Measurements from ENCODE around the gene CPEB4. TPM values are rescaled to one million over a fixed set of nuclear protein-coding genes. Genes with fewer than 3 reads are reported as not detected.

The CPEB4 gene
- total and polyA plus RNA-seq, 2 of the 4 experiments (the other 2 are of a cell fraction) = 7.8 to 22.6 TPM

DNA sequence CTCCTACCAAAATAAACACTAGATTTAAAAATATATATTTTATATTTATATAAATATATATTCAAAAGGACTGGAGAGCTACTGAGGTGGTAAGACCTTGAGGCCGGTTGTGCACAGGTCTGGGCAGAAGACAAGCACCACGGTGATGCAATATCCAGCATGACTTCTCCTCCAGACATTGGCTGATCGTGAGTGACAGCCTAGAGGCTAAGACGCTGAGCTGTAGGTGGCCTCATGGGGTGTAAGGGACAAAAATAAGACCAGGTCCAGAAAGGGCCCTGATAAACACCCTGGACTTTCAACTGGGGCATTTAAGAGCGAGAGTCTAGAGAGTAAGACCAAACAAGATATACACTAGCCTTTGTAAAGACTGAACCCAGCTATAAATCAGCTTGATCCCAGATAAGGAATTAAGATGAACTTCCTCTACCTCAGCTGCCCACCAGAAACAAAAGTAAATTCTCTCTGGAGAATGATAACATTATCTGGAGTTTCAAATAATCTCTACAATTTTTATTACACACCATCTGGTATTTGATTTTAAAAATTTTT lies 86.6 kb downstream of the CPEB4 start:
- Histone ChIP-seq H3K18ac (ENCODE audit: low read depth, low read length) (no peak overlapping the region), H3K23ac (ENCODE audit: low read depth, low read length) (no peak overlapping the region), H3K4me1 (ENCODE audit: control insufficient read depth, insufficient read depth, low read length) (peaks cover 6% of the 10 kb centered on the region), H3K9ac (ENCODE audit: low read depth, low read length) (no peak overlapping the region), H4K8ac (ENCODE audit: low read depth in 2 of 2, low read length in 2 of 2) (no peak overlapping the region), H3K79me1 (ENCODE audit: low read depth in 1 of 2, low read length in 2 of 2) (no peaks in the 10 kb centered on the region), H3K36me3 (ENCODE audit: control insufficient read depth, insufficient read depth, low read length) (no peaks in the 10 kb centered on the region), H4K20me1 (ENCODE audit: insufficient read depth, low read length) (no peaks in the 10 kb centered on the region), H4K5ac (ENCODE audit: low read depth, low read length) (no peak overlapping the region), H2BK15ac (ENCODE audit: low read depth, low read length) (no peak overlapping the region), H2BK5ac (ENCODE audit: low read depth, low read length, poor library complexity, severe bottlenecking) (no peak overlapping the region), H2BK20ac (ENCODE audit: low read depth, low read length) (no peak overlapping the region), H3K9me1 (ENCODE audit: insufficient read depth, low read length) (no peaks in the 10 kb centered on the region; the same call in 1 of the 2 replicates), H3K27me3 (ENCODE audit: control insufficient read depth, insufficient read depth, low read length) (no peaks in the 10 kb centered on the region; the same call in none of the 2 replicates), H2BK120ac (ENCODE audit: low read depth, low read length) (no peak overlapping the region), H2AK5ac (ENCODE audit: low read depth, low read length) (no peak overlapping the region), H4K91ac (ENCODE audit: insufficient read depth, low read depth, low read length) (no peak overlapping the region), H3K4me2 (ENCODE audit: low read depth, low read length) (no peak overlapping the region), H3K14ac (replicated peaks; ENCODE audit: low read depth, low read length) (no peak overlapping the region), H3K4ac (ENCODE audit: low read depth, low read length) (no peak overlapping the region), H3K9me3 (ENCODE audit: control insufficient read depth, insufficient read depth, low read length) (no peaks in the 10 kb centered on the region), H3K27ac (ENCODE audit: insufficient read depth, low read length) (no peak overlapping the region), H2AK9ac (replicated peaks; ENCODE audit: low read depth, low read length, poor library complexity) (no peak overlapping the region), H3K4me3 (ENCODE audit: insufficient read depth, low read depth, low read length) (no peak overlapping the region), H3K56ac (ENCODE audit: extremely low read depth, insufficient read depth, low read length) (no peak overlapping the region), H2AFZ (replicated peaks; ENCODE audit: low read length, poor library complexity) (no peak overlapping the region)
- in situ Hi-C loops (cut with MboI; ENCODE audit: low sequenced_read_pairs) (loop anchor here (5.0 to 10.0 kb wide), 3 partner anchors 340 to 680 kb away; partner anchors contain the start of gene BOD1), dilution Hi-C loops (cut with HindIII; ENCODE audit: low sequenced_read_pairs, unreplicated experiment) (no loop called here), intact Hi-C loops (cut with micrococcal nuclease) (loop anchor here (10.0 kb wide), 2 partner anchors 200 to 260 kb away; no protein-coding TSS in a partner anchor)
- ATAC-seq (ENCODE audit: low read depth) (no peak), DNase-seq (no peak)
- TF ChIP-seq FOS (IDR thresholded peaks at IDR 0.05; ENCODE audit: low read depth, low read length) = no peak
- TF ChIP-seq CEBPB (IDR thresholded peaks at IDR 0.05; ENCODE audit: low read depth, low read length) = peak; percentile 57; the same call in 1 of the 2 replicates
- no TSS peak for BruUV-seq (replicated peaks)
- CTCF ChIA-PET = interaction anchor here (1.0 to 1.5 kb wide), 2 partner anchors 49 to 356 kb away, joined by 3 to 4 read pairs; no protein-coding TSS in a partner anchor
- POLR2A ChIA-PET (ENCODE audit: unreplicated experiment) = no interaction called here
- no CpG with 5 or more reads among the region's 5 CpGs for WGBS, 2 experiments (ENCODE audit: extremely low coverage in 2 of 2, insufficient read length in 1 of 2)

All from IMR-90 (cell line).